Nephron (organoid): ENCODE data around the gene DCDC2C.

Source experiments
- H3K27ac Mint-ChIP-seq, 3 experiments: 2 replicates each; pipeline ENCODE4 v1.8.0; 2020; ENCODE audit warnings: mixed read lengths in 3 of 3, mild to moderate bottlenecking in 2 of 3, moderate library complexity in 1 of 3
- H3K27me3 Mint-ChIP-seq: 2 replicates; pipeline ENCODE4 v1.8.0; 2021; ENCODE audit warnings: low read depth, mild to moderate bottlenecking, moderate library complexity, mixed read lengths
- H3K36me3 Mint-ChIP-seq: 2 replicates; pipeline ENCODE4 v1.8.0; 2020; ENCODE audit warnings: low read depth, mixed read lengths
- H3K4me1 Mint-ChIP-seq: 2 replicates; pipeline ENCODE4 v1.8.0; 2020; ENCODE audit warnings: mixed read lengths
- H3K4me3 Mint-ChIP-seq, 3 experiments: 2 replicates each; pipeline ENCODE4 v1.8.0; 2020; ENCODE audit warnings: mild to moderate bottlenecking in 3 of 3, mixed read lengths in 3 of 3, moderate library complexity in 2 of 3
- H3K9me3 Mint-ChIP-seq: 2 replicates; pipeline ENCODE4 v1.8.0; 2020; ENCODE audit warnings: mixed read lengths
- CTCF ChIP-seq, 3 experiments: fragments of 200-600 bp; sonication (generic); IDR thresholded peaks; one replicate each; pipeline ENCODE4 v1.5.0; 2021; ENCODE audit warnings: antibody characterized with exemption in 3 of 3; ENCODE audit not compliant: unreplicated experiment in 3 of 3

Gene DCDC2C

GRCh38 chr2:3729786-3730185 is 26.4 kb downstream of the DCDC2C start:
- no peaks in the 10 kb centered on the region for H3K36me3 Mint-ChIP-seq
- TF ChIP-seq CTCF (IDR thresholded peaks at IDR 0.05; ENCODE audit: unreplicated experiment in 3 of 3), result no peak
- no peak overlapping the region for H3K4me3 Mint-ChIP-seq
- H3K27ac Mint-ChIP-seq, result no peak overlapping the region
- peaks cover 3% of the 10 kb centered on the region for H3K9me3 Mint-ChIP-seq
- peaks cover 70% of the 10 kb centered on the region for H3K27me3 Mint-ChIP-seq
- peaks cover 14% of the 10 kb centered on the region for H3K4me1 Mint-ChIP-seq

- peaks cover 14% of the 10 kb centered on the region for H3K4me1 Mint-ChIP-seq
- H3K4me3 Mint-ChIP-seq, result no peak overlapping the region
- peaks cover 3% of the 10 kb centered on the region for H3K9me3 Mint-ChIP-seq
- H3K36me3 Mint-ChIP-seq, result no peaks in the 10 kb centered on the region
- no peak overlapping the region for H3K27ac Mint-ChIP-seq
- TF ChIP-seq CTCF (IDR thresholded peaks at IDR 0.05; ENCODE audit: unreplicated experiment in 3 of 3), result no peak
- H3K27me3 Mint-ChIP-seq, result peaks cover 68% of the 10 kb centered on the region
Observed at GRCh38 chr2:3730646-3731045, 27.3 kb downstream of the DCDC2C start.

GRCh38 chr2:3731829-3732228 is 28.5 kb downstream of the DCDC2C start:
- Mint-ChIP-seq H3K9me3 (peaks cover 3% of the 10 kb centered on the region), H3K4me3 (no peak overlapping the region), H3K36me3 (no peaks in the 10 kb centered on the region), H3K27me3 (peaks cover 65% of the 10 kb centered on the region), H3K4me1 (peaks cover 14% of the 10 kb centered on the region), H3K27ac (no peak overlapping the region)
- TF ChIP-seq CTCF (IDR thresholded peaks at IDR 0.05; ENCODE audit: unreplicated experiment in 3 of 3), result no peak

GRCh38 chr2:3736112-3736511 is 32.7 kb downstream of the DCDC2C start:
- Mint-ChIP-seq H3K27ac (no peak overlapping the region), H3K4me1 (no peaks in the 10 kb centered on the region), H3K9me3 (peaks cover 3% of the 10 kb centered on the region), H3K4me3 (no peak overlapping the region), H3K36me3 (no peaks in the 10 kb centered on the region), H3K27me3 (peaks cover 33% of the 10 kb centered on the region)
- no peak for TF ChIP-seq CTCF (IDR thresholded peaks at IDR 0.05; ENCODE audit: unreplicated experiment in 3 of 3)

- H3K27ac Mint-ChIP-seq, result no peak overlapping the region
- TF ChIP-seq CTCF (IDR thresholded peaks at IDR 0.05; ENCODE audit: unreplicated experiment in 3 of 3), result no peak
- peaks cover 26% of the 10 kb centered on the region for H3K27me3 Mint-ChIP-seq
- H3K4me3 Mint-ChIP-seq, result no peak overlapping the region
- H3K9me3 Mint-ChIP-seq, result no peaks in the 10 kb centered on the region
- H3K4me1 Mint-ChIP-seq, result no peaks in the 10 kb centered on the region
- H3K36me3 Mint-ChIP-seq, result no peaks in the 10 kb centered on the region
Observed at GRCh38 chr2:3737128-3737527, 33.8 kb downstream of the DCDC2C start.

GRCh38 chr2:3738454-3738853 is 35.1 kb downstream of the DCDC2C start:
- no peaks in the 10 kb centered on the region for H3K4me1 Mint-ChIP-seq
- H3K9me3 Mint-ChIP-seq, result no peaks in the 10 kb centered on the region
- no peaks in the 10 kb centered on the region for H3K36me3 Mint-ChIP-seq
- no peak overlapping the region for H3K4me3 Mint-ChIP-seq
- H3K27me3 Mint-ChIP-seq, result peaks cover 29% of the 10 kb centered on the region
- H3K27ac Mint-ChIP-seq, result no peak overlapping the region
- TF ChIP-seq CTCF (IDR thresholded peaks at IDR 0.05; ENCODE audit: unreplicated experiment in 3 of 3), result peak in 2 of 3 experiments; percentile 9 to 21
